NCI-H2081 (cell line): ENCODE data around the gene TMCC1.
A peak's percentile ranks its signal among the peaks of the same experiment; 100 is the strongest.
"Not testable (repeated sequence)": the region's sequence is repeated elsewhere in the genome, so short reads cannot be mapped to it uniquely, and the experiment has no call there.

Experiments used
- DNase-seq, 2 experiments: peaks; one replicate each; lab custom pipeline; 2025; lab: John Stamatoyannopoulos, UW

The TMCC1 gene

DNA sequence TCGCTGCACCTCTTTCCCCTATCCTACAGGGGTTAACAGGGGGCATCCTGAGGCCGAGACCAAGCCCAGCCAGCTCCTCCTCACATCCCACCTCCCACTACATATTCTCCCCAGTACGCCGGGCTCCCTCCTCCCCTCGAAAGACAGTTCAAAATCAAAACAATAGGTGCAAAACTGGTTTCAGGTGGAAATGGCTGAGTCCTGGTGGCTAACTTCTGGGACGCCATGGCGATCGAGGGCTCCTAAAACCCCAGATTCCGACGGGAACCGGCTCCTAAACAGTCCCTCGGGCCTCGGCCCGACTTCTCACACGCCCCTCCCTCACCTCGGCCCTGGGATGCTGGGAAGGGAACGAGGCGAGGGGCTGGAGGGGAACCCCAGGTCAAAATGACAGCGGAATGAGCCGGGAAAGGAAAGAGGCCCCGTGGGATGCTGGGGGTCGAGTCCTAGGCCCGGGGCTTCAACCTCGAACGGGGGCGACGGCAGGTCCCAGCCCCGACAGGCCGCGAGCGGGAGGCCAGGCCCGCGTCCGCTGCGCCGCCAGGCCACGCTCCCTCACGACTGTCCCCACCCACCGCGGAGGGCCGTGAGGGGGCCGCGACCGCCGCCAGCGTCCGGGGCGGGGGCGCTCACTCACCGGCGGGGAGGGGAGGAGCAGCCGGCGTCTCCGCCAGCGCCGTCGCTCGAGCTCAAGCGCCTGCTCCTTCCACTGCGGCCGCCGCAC, 492 bp downstream of the TMCC1 start:
- DNase-seq, result peak; percentile 82 to 88

DNA sequence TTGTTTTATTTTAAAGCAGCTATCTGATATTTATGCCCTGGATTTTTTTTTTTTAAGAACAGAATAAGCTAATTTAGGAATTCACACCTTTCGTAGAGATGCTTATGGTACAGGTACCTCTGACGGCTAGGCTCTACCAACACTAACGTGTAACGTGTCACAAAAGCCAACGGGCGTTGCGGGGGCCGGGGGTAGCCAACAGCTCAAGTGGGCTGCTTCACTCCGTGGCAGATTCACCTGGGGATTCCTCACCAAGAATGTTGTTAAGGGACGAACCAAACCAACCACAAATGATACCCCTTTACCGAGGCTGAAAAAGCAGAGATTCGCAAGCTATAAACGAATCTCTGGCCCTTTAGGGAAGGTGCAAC, 1.0 kb downstream of the TMCC1 start:
- DNase-seq, result peak in 1 of 2 experiments; percentile 57

GRCh38 chr3:129890891-129891290, 2.6 kb downstream of the TMCC1 start:
- no peak for DNase-seq

GRCh38 chr3:129890125-129890524, 3.4 kb downstream of the TMCC1 start:
- DNase-seq, result peak in 1 of 2 experiments; percentile 61

- DNase-seq, result no peak
Observed at GRCh38 chr3:129888771-129889170, 4.7 kb downstream of the TMCC1 start.

DNA sequence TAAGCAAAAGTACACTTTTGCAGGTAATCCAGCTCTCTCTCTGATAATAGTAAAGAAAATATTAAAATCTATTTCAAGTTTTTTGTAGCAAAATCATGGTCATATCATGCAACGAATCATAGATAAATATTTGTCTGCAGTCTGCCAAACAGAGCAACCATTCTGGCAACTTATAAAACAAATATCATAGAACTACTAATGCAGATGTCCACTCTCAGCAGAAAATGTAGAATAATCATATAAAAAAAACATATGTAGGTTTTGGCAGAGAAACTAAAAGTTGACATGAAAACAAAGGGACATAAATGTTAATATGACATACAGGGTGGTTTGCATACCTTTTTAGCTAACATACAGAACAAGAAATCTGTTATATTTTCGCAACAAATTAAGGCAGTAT, 12.2 kb downstream of the TMCC1 start:
- no peak for DNase-seq

DNA sequence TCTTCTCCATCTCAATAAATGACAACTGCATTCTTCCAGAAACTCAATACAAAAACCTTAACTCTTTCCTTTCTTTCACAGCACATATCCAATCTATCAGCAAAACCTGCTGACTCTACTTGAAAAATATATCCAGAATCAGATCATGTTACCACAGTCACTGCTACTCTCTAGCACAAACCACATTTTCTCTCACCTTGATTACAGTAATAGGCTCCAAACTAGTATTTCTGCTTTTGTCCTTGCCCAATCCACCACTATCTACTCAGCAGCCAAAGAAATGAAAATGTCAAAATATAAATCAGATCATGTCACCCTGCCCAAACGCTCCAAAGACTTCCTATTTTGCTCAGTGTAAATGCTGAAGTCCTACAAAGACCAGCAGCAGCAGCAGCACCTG, 15.2 kb downstream of the TMCC1 start:
- DNase-seq, result no peak

GRCh38 chr3:129874479-129874878, 19.0 kb downstream of the TMCC1 start:
- DNase-seq, result not testable (repeated sequence)

DNA sequence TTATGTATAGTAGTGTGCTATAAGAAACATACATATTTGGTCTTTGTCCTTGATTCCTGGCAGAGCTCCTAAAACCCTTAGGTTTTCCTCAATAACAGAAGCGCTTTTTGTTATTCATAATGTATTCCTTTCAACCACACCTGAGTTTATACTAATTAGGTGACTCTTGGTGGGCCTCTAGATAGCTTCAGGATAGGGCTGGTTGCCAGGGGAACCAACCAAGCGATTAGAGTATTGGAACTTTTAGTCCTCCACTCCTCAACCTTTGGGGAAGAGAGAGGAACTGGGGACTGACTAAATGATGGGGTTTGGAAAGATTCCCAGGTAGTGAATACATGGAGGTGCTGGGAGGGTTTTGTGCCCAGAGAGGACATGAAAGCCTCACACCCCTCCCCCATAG, 24.6 kb downstream of the TMCC1 start:
- DNase-seq, result no peak

DNA sequence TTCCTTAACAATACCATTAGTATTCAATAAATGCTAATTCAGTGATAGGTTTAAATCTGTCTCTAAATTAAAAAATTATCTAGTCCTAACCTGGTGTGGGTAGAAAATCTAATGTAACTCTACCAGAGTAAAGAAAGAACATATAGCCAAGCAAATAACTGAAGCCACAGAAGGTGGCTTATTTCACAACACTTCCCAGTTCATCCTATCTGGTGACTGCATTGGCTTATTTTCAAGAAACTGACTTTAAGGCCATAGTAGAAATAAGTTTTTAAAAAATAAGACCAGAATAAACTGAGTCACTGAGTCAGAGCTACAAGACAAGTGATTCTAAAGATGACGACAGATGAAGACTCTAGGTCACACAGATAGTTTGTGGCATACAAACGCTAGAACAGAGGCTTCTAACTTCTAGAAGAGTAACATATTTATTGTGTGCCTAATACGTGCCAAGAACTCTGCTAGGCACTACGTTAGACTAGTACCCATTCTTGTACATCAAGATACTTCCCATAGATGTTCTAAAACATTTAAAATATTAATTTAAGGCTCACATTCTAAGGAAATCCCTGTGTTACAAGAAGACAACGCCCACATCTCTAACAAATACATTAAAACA, 25.9 kb downstream of the TMCC1 start:
- no peak for DNase-seq

DNA sequence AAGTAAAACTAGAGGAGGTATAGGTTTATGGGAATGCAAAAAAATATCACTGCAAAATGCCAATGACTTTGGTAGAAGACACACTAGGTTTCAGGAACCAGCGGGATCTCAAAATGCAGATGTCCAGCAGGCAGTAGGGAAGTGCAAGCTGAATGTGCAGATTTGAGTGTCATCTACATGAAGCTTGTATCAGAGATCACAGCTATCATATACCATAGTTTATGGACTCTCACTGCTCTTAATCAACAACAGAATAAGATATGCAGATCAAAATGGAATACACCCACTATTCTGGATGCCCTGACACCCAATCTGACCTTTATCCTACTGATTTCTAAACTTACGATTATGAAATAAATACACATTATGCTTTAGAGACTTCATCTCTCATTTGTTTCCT, 27.7 kb downstream of the TMCC1 start:
- DNase-seq, result no peak

- DNase-seq, result no peak
Observed at GRCh38 chr3:129864519-129864918, 29.0 kb downstream of the TMCC1 start.

- no peak for DNase-seq
Observed at GRCh38 chr3:129859272-129859671, 34.2 kb downstream of the TMCC1 start.

- no peak for DNase-seq
Observed at GRCh38 chr3:129857899-129858298, 35.6 kb downstream of the TMCC1 start.

DNA sequence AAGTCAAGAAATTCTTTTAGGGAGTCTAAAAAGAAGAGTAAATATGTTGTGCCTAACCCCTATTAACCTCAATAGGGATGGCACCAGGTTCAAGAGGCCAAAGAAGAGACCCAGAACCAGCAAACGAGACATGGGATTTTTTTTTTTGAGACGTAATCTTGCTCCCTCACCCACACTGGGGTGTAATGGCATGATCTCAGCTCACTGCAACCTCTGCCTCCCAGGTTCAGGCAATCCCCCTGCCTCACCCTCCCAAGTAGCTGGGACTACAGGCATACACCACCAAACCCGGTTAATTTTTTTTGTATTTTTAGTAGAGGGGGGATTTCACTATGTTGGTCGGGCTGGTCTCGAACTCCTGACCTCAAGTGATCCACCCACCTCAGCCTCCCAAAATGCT, 36.7 kb downstream of the TMCC1 start:
- not testable (repeated sequence) for DNase-seq

GRCh38 chr3:129855832-129856419, 37.6 kb downstream of the TMCC1 start:
- no peak for DNase-seq

- no peak for DNase-seq
Observed at GRCh38 chr3:129855170-129855831, 38.2 kb downstream of the TMCC1 start.

DNA sequence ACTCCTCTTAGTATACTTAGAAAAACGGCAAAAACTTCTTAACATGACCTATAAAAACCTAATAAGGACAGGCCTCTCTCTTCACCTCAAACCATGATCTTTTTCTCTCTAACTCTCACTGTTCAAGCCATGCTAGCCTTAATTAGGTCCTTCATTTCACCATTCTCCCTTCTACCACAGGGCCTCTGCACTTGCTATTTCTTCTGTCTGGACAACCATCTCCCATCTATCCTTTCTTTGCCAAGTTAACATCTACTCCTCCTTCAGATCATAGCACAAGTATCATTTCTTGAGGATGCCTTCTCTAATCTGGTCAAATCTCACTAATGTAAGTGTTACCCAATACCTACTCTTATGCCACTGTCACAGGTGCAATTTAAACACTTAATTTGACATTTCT, 39.1 kb downstream of the TMCC1 start:
- no peak for DNase-seq

DNA sequence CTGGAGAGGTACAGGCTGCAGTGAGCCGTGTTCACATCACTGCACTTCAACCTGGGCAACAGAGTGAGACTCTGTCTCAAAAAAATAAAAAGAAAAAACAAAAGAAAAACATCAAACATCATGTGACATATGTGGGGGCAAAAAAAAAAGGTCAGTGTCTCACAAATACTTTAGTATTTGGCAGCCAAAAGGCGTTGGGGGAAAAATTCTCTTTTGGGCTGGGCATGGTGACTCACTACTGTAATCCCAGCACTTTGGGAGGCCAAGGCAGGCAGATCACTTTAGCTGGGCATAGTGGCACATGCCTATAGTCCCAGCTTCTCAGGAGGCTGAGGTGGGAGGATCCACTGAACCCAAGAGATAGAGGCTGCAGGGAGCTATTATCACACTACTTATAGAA, 47.6 kb downstream of the TMCC1 start:
- no peak for DNase-seq

DNA sequence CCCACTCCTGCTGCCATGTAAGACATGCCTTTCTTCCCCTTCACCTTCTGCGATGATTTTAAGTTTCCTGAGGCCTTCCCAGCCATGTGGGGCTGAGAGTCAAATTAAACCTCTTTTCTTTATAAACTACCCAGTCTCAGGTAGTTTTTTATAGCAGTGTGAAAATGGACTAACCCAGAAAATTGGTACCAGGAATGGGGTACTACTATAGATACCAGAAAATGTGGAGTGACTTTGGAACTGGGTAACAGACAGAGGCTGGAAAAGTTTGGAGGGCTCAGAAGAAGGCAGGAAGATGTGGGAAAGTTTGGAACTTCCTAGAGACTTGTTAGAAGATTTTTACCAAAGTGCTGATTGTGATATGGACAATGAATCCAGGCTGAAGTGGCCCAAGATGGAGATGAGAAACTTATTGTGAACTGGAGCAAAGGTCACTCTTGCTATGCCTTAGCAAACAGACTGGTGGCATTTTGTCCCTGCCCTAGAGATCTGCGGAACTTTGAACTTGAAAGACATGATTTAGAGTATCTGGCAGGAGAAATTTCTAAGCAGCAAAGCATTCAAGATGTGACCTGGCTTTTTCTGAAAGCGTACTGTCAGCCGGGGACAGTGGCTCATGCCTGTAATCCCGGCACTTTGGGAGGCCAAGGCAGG, 52.7 kb downstream of the TMCC1 start:
- DNase-seq, result no peak

DNA sequence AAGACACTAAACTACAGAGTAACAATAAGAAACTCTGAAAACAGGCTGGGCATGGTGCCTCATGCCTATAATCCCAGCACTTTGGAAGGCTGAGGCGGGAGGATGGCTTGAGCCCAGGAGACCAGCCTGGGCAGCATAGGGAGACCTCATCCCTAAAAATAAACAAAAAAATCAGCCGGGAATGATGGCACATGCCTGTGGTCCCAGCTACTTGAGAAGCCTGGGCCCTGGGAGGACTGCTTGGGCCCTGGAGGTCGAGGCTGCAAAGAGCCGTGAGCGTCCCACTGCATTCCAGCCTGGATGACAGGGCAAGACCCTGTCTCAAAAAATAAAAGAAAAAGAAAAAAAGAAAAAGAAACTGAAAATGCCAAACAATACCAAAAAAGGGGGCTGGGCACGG, 55.4 kb downstream of the TMCC1 start:
- no peak for DNase-seq

GRCh38 chr3:129837065-129837642, 56.4 kb downstream of the TMCC1 start:
- peak in 1 of 2 experiments; percentile 10 for DNase-seq
